Stomach (tissue), 9 donors: Measurements from ENCODE around the gene ADD1. TPM values are rescaled to one million over a fixed set of nuclear protein-coding genes. Genes with fewer than 3 reads are reported as not detected.

Experiments
- DNase-seq, 2 donors: peaks; one replicate each; pipeline versions ENCODE4 v3.0.0 to v3.0.0-alpha.2; 2013 to 2019
- H3K27ac ChIP-seq, 5 donors: fragments of 200-600 bp in 4 of 5; sonication (generic) in 4 of 5; one replicate each; pipeline ENCODE4 v1.5.1; 2013 to 2019; ENCODE audit warnings: mild to moderate bottlenecking in 1 of 5, moderate library complexity in 1 of 5
- H3K27me3 ChIP-seq, 3 donors: fragments of 200-600 bp; sonication (generic); one replicate each; pipeline ENCODE4 v1.5.1; 2017 to 2019; ENCODE audit warnings: mixed run types in 1 of 3
- H3K36me3 ChIP-seq, 4 donors: fragments of 200-600 bp; sonication (generic); 1 replicate in 3 of 4; 2 replicates in 1 of 4; pipeline ENCODE4 v1.5.1; 2016 to 2019
- H3K4me1 ChIP-seq, 4 donors: fragments of 200-600 bp; sonication (generic); one replicate each; pipeline ENCODE4 v1.5.1; 2016 to 2019
- H3K4me3 ChIP-seq, 4 donors: fragments of 200-600 bp; sonication (generic) in 3 of 4; one replicate each; pipeline ENCODE4 v1.5.1; 2016 to 2019; ENCODE audit warnings: mild to moderate bottlenecking in 1 of 4
- H3K9me3 ChIP-seq, 4 donors: fragments of 200-600 bp; sonication (generic); one replicate each; pipeline ENCODE4 v1.5.1; 2016 to 2019
- CTCF ChIP-seq, 7 experiments: fragments of 450-650 bp in 4 of 7; fragments of 200-600 bp in 3 of 7; sonication (generic) in 3 of 7; IDR thresholded peaks; one replicate each; pipeline ENCODE4 v1.5.1; 2016 to 2019; ENCODE audit warnings: antibody characterized with exemption in 7 of 7, control low read depth in 2 of 7, mild to moderate bottlenecking in 1 of 7
- EP300 ChIP-seq: sonication (generic); formaldehyde crosslinking; IDR thresholded peaks from one replicate; pipeline ENCODE4 v1.6.1; 2017; ENCODE audit warnings: antibody characterized with exemption
- POLR2A ChIP-seq, 4 donors: fragments of 450-650 bp; IDR thresholded peaks; one replicate each; pipeline ENCODE4 v1.6.1; 2016; ENCODE audit warnings: antibody characterized with exemption in 4 of 4, control low read depth in 2 of 4, mild to moderate bottlenecking in 1 of 4, moderate library complexity in 1 of 4
- POLR2AphosphoS5 ChIP-seq, 3 donors: sonication (generic); formaldehyde crosslinking; IDR thresholded peaks; one replicate each; pipeline ENCODE4 v1.6.1; 2016; ENCODE audit warnings: antibody characterized with exemption in 3 of 3
- WGBS, 5 donors: extraction: QIAGEN DNeasy Blood & Tissue Kit in 3 of 5; methylation state at CpG; one replicate each; pipeline versions ENCODE4 v1.1.5 to v1.1.7; 2013 to 2018; 5-methylcytosine and 5-hydroxymethylcytosine counted together
- intact Hi-C: fragments of 100-400 bp; cut with DNase I; formaldehyde crosslinking; loops from one replicate; pipeline ENCODE4 v1.15.1; 2023; ENCODE audit warnings: low total_unique reads
- polyA plus RNA-seq, 3 donors: library from polyadenylated mRNA; stranded (reverse); fragments of 200-250 nt; gene quantifications; one replicate each; pipeline ENCODE4 v1.2.3, GENCODE V29; 2013
- total RNA-seq, 5 donors: library from RNA; depleted of rRNA; stranded (reverse); fragments of >200 nt; gene quantifications; one replicate each; pipeline versions ENCODE4 v1.1.0 to v1.2.3, GENCODE V29; 2014 to 2016
- donor health status: healthy with polysubstance abuse.
- donor health status: Bipolar disorder and iron deficiency.
- donor health status: healthy.

Gene ADD1
- total and polyA plus RNA-seq, 8 donors, result 103 to 1,174 (median 207) TPM

- no peak for TF ChIP-seq EP300
- no peak for TF ChIP-seq CTCF (IDR thresholded peaks at IDR 0.05)
- TF ChIP-seq POLR2AphosphoS5 (IDR thresholded peaks at IDR 0.05), result no peak
- no peak for TF ChIP-seq POLR2A (IDR thresholded peaks at IDR 0.05)
- Histone ChIP-seq H3K9me3 (no peaks in the 10 kb centered on the region), H3K4me1 (peaks cover 86 to 93% (median 88%) of the 10 kb centered on the region in 4 donors), H3K27ac (peak overlapping the region; percentile 77 to 92 (median 83)), H3K36me3 (no peaks in the 10 kb centered on the region), H3K4me3 (peak overlapping the region in 1 of 4 donors; percentile 84), H3K27me3 (no peaks in the 10 kb centered on the region)
- intact Hi-C loops, result no loop called here
- DNase-seq, result peak; percentile 25 to 26
- WGBS, 5 donors, result 82 to 93% (median 88%) methylated on average over 14 to 17 of the region's 17 CpGs
These were observed 48.2 kb upstream of the ADD1 start for GRCh38 chr4:2795300-2795892.

GRCh38 chr4:2795893-2796848 lies 47.5 kb upstream of the ADD1 start:
- TF ChIP-seq POLR2A (IDR thresholded peaks at IDR 0.05), result no peak
- peak in 2 of 3 donors; percentile 65 to 75 for TF ChIP-seq POLR2AphosphoS5 (IDR thresholded peaks at IDR 0.05)
- Histone ChIP-seq H3K27me3 (no peaks in the 10 kb centered on the region), H3K4me3 (no peak overlapping the region), H3K9me3 (no peaks in the 10 kb centered on the region), H3K4me1 (peaks cover 93 to 98% (median 94%) of the 10 kb centered on the region in 4 donors), H3K36me3 (no peaks in the 10 kb centered on the region), H3K27ac (peak overlapping the region; percentile 69 to 92 (median 83))
- 51 to 70% (median 57%) methylated on average over 19 to 27 of the region's 27 CpGs for WGBS, 5 donors
- intact Hi-C loops, result no loop called here
- DNase-seq, result peak; percentile 85 to 92

GRCh38 chr4:2796849-2797544 lies 46.6 kb upstream of the ADD1 start:
- no peaks in the 10 kb centered on the region for H3K27me3 ChIP-seq
- H3K4me3 ChIP-seq, result peak overlapping the region in 1 of 4 donors; percentile 40
- no peaks in the 10 kb centered on the region for H3K9me3 ChIP-seq
- peak overlapping the region; percentile 69 to 92 (median 83) for H3K27ac ChIP-seq
- H3K36me3 ChIP-seq, result no peaks in the 10 kb centered on the region
- H3K4me1 ChIP-seq, result peaks cover 93 to 98% (median 94%) of the 10 kb centered on the region in 4 donors
- TF ChIP-seq CTCF (IDR thresholded peaks at IDR 0.05), result no peak
- DNase-seq, result peak; percentile 9 to 25
- 58 to 76% (median 68%) methylated on average over 5 to 13 of the region's 13 CpGs for WGBS, 5 donors
- intact Hi-C loops, result no loop called here

- no peaks in the 10 kb centered on the region for H3K27me3 ChIP-seq
- peak overlapping the region; percentile 67 to 92 (median 83) for H3K27ac ChIP-seq
- H3K9me3 ChIP-seq, result no peaks in the 10 kb centered on the region
- no peaks in the 10 kb centered on the region for H3K36me3 ChIP-seq
- WGBS, 5 donors, result 24 to 58% (median 45%) methylated on average over 15 to 23 of the region's 23 CpGs
- H3K4me3 ChIP-seq, result peak overlapping the region in 2 of 4 donors; percentile 38 to 40
- peaks cover 86 to 93% (median 91%) of the 10 kb centered on the region in 4 donors for H3K4me1 ChIP-seq
- intact Hi-C loops, result no loop called here
- TF ChIP-seq EP300 (no peak), POLR2A (IDR thresholded peaks at IDR 0.05) (no peak), CTCF (IDR thresholded peaks at IDR 0.05) (no peak), POLR2AphosphoS5 (IDR thresholded peaks at IDR 0.05) (no peak)
- peak; percentile 32 to 84 for DNase-seq
These were observed 45.9 kb upstream of the ADD1 start for GRCh38 chr4:2797545-2798305.
